ENCODE data around the gene SLC22A17. TPM values are rescaled to one million over a fixed set of nuclear protein-coding genes. Genes with fewer than 3 reads are reported as not detected.
A peak's percentile ranks its signal among the peaks of the same experiment; 100 is the strongest.

The SLC22A17 gene
- total and polyA plus RNA-seq, 9 of the 15 experiments (the other 6 are each of a cell fraction or from before 2014, with no cell fraction given), result 0.07 to 0.09 TPM; not detected in 7

DNA sequence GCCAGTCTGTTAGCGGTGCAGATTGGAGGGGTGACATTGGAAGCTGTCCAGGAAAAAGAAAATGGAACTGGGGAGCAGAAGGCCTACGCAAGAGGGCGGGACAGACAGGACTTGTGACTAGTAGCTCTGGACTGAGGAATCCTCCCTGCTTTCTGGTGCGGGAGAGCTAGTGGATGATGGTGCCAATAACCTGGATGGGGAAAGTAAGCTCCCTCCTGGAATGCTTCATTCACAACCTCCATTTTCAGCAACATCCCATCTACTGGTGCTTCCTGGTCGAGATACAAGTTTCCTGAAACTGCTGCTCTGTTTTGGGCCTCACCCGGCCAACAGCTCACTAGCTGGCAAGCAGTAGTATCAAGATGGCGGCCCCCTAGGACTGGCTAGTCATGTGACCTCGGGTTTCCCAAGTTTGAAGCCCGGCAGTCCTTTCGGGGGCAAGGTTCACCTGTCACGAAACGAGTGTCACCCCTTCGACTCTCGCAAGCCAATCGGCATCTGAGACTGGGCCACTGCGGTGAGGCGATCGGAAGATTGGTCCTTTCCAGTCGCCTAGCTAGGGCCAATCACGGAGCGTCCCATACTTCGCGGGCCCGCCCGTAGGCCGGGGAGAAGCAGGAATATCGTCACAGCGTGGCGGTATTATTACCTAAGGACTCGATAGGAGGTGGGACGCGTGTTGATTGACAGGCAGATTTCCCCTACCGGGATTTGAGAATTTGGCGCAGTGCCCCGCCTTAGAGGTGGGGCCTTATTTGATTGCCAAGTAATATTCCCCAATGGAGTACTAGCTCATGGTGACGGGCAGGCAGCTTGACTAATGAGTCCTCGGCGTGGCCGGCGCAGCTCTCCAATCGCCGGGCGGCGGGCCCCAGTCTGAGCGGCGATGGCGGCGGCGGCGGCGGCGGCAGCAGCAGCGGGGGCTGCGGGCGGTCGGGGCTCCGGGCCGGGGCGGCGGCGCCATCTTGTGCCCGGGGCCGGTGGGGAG lies 31.8 kb downstream of the SLC22A17 start, which contains the start of gene PABPN1 (continued):
- TF ChIP-seq, protein P1, sequence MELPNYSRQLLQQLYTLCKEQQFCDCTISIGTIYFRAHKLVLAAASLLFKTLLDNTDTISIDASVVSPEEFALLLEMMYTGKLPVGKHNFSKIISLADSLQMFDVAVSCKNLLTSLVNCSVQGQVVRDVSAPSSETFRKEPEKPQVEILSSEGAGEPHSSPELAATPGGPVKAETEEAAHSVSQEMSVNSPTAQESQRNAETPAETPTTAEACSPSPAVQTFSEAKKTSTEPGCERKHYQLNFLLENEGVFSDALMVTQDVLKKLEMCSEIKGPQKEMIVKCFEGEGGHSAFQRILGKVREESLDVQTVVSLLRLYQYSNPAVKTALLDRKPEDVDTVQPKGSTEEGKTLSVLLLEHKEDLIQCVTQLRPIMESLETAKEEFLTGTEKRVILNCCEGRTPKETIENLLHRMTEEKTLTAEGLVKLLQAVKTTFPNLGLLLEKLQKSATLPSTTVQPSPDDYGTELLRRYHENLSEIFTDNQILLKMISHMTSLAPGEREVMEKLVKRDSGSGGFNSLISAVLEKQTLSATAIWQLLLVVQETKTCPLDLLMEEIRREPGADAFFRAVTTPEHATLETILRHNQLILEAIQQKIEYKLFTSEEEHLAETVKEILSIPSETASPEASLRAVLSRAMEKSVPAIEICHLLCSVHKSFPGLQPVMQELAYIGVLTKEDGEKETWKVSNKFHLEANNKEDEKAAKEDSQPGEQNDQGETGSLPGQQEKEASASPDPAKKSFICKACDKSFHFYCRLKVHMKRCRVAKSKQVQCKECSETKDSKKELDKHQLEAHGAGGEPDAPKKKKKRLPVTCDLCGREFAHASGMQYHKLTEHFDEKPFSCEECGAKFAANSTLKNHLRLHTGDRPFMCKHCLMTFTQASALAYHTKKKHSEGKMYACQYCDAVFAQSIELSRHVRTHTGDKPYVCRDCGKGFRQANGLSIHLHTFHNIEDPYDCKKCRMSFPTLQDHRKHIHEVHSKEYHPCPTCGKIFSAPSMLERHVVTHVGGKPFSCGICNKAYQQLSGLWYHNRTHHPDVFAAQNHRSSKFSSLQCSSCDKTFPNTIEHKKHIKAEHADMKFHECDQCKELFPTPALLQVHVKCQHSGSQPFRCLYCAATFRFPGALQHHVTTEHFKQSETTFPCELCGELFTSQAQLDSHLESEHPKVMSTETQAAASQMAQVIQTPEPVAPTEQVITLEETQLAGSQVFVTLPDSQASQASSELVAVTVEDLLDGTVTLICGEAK (IDR thresholded peaks at IDR 0.05), result peak; percentile 65; the same call in 1 of the 2 replicates
- TF ChIP-seq, protein P1 (CRISPR knock-in tag; IDR thresholded peaks at IDR 0.05), result no peak
- peak; percentile 41; the same call in 1 of the 2 replicates for TF ChIP-seq RFX5 (IDR thresholded peaks at IDR 0.05; ENCODE audit: low read depth, low read length)
- TF ChIP-seq KLF1 (tag; IDR thresholded peaks at IDR 0.05), result peak; percentile 76; the same call in 1 of the 2 replicates
- peak; percentile 97 for TF ChIP-seq RAD51 (IDR thresholded peaks at IDR 0.05; ENCODE audit: borderline replicate concordance, low read depth)
- peak; percentile 86; the same call in 1 of the 2 replicates for TF ChIP-seq ZNF77 (CRISPR knock-in tag; IDR thresholded peaks at IDR 0.05)
- peak; percentile 58 for TF ChIP-seq NFIC (IDR thresholded peaks at IDR 0.05)
- TF ChIP-seq, protein P2, sequence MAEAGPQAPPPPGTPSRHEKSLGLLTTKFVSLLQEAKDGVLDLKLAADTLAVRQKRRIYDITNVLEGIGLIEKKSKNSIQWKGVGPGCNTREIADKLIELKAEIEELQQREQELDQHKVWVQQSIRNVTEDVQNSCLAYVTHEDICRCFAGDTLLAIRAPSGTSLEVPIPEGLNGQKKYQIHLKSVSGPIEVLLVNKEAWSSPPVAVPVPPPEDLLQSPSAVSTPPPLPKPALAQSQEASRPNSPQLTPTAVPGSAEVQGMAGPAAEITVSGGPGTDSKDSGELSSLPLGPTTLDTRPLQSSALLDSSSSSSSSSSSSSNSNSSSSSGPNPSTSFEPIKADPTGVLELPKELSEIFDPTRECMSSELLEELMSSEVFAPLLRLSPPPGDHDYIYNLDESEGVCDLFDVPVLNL (CRISPR knock-in tag; IDR thresholded peaks at IDR 0.05; ENCODE audit: low read depth), result 0 out of 2 replicates have a peak, but pooled peaks have one; percentile 78
- TF ChIP-seq RBM25 (IDR thresholded peaks at IDR 0.05; ENCODE audit: low read depth, low read length, severe bottlenecking), result peak; percentile 97
- TF ChIP-seq, protein P3, sequence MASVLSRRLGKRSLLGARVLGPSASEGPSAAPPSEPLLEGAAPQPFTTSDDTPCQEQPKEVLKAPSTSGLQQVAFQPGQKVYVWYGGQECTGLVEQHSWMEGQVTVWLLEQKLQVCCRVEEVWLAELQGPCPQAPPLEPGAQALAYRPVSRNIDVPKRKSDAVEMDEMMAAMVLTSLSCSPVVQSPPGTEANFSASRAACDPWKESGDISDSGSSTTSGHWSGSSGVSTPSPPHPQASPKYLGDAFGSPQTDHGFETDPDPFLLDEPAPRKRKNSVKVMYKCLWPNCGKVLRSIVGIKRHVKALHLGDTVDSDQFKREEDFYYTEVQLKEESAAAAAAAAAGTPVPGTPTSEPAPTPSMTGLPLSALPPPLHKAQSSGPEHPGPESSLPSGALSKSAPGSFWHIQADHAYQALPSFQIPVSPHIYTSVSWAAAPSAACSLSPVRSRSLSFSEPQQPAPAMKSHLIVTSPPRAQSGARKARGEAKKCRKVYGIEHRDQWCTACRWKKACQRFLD (CRISPR knock-in tag; IDR thresholded peaks at IDR 0.05), result peak; percentile 85
- TF ChIP-seq TBL1XR1 (IDR thresholded peaks at IDR 0.05; ENCODE audit: low read length in 2 of 2), result 0 out of 4 replicates have a peak, but pooled peaks of 1 of the 2 experiments have one; percentile 28
- peak in 1 of 2 experiments; percentile 73; a peak in 2 of 3 replicates for TF ChIP-seq CBX3 (IDR thresholded peaks at IDR 0.05; ENCODE audit: borderline replicate concordance in 1 of 2, low read length in 2 of 2)
- TF ChIP-seq NEUROD1 (IDR thresholded peaks at IDR 0.05; ENCODE audit: borderline replicate concordance, low read depth, low read length, partially characterized antibody), result peak; percentile 98
